Bone marrow (tissue), 2 donors: ENCODE measurements around the gene RARRES1.
"Not testable (repeated sequence)": the region's sequence is repeated elsewhere in the genome, so short reads cannot be mapped to it uniquely, and the experiment has no call there.

Experiments used
- DNase-seq, 2 donors: peaks; one replicate each; lab custom pipeline; 2025; lab: John Stamatoyannopoulos, UW

Gene RARRES1

DNA sequence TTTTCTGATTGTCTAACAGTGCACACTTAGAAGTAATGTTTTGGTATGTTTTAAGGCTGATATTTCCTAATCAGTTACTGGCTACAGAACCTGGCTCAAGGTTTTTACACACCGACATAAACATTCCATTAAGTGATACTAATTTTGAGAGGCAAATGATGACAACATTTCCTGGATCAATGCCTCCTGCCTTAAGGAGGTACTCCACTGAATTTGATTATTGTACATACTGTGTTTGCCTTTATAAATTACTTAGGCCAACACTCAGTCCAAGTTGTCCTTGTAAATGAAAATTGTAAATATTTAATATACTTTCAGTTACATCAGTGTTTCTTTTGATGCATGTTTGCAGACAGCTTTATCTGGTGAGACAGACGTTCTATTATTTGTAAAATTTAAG is 35.6 kb downstream of the RARRES1 start:
- DNase-seq: no peak

DNA sequence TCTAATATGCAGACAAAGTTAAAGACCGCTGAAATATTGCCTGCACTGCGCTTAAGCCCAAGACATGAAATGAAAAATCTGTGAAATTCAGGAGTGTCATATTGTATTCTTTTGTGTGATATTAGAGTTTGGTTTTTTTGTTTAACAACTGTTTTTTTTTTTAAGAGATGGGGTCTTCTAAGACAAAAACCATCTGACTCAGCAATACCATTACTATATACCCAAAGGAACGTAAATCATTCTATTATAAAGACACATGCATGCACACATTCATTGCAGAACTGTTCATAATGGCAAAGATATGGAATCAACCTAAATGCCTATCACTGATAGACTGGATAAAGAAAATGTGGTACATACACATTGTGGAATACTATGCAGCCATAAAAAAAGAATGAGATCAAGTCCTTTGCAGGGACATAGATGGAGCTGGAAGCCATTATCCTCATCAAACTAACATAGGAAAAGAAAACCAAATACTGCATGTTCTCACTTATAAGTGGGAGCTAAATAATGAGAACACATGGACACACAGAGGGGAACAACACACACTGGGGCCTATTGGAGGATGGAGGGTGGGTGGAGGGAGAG is 38.3 kb downstream of the RARRES1 start:
- DNase-seq: not testable (repeated sequence)

DNA sequence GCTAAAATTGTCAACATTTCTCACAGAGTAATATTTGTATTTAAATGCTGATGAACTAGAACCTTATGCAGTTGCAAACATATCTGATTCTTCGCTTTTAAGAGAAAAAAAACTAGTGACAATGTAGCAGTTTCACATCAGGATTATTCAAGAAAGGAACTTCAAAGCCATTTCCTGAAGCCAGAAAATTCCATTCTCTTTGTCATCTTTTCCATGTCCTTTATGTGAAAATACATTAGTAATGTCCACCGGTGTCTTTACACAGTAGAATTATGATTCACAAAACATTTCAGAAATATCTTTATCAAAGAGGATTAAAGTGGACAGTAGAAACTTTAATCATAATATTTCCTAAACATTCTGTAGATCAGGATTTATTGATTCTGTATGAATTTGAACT is 47.1 kb downstream of the RARRES1 start:
- no peak for DNase-seq

DNA sequence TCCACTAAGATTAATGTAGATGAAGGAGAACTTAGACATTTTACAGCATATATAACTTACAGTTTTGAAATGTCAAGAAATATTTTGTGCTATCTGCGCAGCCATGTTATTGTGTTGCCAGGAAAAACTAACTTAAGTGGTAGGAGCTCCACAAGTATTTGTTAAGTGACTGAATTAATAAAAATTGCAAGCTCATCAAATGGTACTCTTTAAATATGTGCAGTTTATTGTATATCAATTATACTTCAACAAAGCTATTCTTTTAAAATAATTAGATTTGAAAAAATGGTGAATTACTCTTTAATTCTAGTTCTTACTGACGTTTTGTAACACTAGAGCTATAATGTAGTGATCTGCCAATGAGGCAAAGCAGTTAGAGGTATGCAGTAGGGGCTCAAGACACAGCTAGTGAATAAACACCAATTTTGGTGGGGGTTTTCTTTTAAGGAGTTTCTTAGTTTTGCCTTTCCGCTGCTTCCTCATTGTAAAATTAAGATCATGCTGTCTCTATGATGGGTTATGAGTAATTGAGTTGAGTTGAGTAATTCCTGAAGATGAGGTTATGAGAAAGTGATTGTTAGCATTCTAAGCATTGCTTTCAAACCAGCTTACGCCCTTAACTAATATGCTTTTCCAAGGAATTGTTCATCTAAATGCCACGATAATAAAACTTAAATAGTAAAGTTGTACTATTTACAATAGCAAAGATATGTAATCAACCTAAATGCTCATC is 48.9 kb downstream of the RARRES1 start:
- no peak for DNase-seq

DNA sequence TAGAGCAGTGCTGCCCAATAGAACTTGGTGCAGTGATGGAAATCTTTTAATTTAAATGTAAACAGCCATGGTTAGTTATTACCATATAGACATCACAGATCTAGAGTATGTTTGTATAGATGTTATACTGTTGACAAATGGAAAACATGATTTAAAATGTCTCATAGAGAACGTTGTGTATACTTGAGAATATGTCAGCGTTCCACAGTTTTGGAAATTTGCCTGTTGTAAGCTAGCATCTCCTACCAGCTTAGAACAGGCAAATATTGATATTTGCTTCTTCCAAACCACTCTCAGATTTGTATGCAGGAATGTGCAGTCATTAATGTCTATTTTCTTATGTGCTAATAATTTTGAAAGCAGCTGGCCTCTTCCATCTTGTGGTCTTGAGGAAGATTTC is 51.4 kb downstream of the RARRES1 start:
- DNase-seq: no peak

DNA sequence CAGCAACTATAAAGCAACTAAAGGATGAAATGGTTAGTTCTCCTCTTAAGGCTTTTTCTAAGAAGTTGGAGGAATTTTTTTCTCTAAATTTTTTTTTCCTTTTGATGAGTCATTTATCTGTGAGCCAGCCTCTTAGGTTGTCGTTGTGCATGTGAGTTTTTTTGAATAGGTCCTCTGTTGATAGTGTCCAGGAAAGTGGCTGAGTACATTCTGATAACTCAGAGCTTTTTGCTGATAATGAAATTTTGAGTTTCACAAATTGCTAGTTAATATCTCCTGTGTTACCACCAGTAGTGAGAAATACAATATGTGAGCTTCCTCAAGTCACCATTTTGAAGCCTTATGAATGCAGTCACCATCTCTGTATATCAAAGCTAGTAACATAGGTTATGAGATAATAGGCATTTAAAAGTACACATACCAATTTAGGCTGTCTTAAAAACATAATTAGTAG is 52.7 kb downstream of the RARRES1 start:
- peak in 1 of 2 donors; percentile 47 for DNase-seq

DNA sequence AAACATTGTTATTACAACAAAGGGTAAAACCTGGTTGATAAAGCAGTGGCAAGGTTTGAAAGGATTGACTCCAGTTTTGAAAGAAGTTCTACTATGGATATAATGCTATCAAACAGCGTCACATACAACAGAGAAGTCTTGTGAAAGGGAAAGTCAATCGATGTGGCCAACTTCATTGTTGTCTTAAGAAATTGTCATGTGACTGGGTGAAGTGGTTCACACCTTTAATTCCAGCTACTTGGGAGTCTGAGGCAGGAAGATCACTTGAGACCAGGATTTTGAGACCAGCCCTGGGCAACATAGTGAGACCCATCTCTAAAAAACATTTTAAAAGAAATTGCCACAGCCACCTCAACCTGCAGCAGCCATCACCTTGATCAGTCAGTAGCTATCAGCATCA is 53.6 kb downstream of the RARRES1 start:
- DNase-seq: no peak

DNA sequence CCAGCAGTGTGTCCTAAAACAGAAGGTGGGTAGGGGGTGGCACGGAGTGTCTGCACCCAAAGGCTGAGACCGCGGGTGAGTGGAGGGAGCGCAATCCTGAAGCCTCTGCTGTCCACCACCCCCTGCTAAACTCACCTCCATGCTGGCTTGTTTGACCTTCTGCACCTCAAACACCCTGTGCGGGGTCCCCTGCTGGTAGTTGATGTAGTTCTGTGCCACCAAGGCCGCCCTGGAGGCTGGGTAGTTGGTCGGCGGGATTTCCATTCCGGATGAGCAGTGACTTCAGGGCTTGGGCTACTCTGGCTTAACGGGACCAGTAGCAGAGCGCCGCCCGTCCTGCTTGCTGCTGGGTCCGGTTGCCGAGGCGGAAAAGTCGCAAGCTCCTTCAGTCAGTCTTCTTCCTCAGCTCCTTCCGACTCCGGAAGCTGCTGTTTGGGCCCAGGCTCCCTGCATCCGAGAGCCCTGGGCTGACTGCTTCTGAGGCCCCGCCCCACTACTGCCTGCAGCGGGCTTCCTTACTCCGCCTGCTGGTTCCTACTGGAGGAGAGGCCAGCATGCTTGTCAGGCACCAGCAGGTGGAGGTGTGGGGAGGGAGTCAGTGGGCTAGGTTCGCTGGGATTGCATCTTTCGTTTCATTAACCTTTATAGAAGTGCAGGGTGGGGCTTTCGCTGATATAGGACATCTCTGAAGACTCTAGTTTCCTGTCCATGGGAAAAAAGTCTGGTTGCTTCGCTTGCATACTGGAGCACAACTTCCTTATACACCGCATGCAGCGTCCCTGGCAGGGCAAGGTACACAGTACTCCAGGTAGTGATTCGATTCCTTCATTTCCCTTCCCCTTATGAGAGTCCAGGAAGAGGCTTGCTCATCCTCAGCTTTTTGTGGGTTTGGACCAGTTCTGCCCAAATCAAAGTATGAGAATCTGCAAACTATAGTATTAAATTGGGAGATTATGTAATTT is 59.8 kb downstream of the RARRES1 start, which contains the start of gene LXN:
LXN (minus strand) TSS at position 434 of the 962 bp plus-strand sequence; CDS start at position 264, 170 bp downstream.
- peak; percentile 68 to 74 for DNase-seq

DNA sequence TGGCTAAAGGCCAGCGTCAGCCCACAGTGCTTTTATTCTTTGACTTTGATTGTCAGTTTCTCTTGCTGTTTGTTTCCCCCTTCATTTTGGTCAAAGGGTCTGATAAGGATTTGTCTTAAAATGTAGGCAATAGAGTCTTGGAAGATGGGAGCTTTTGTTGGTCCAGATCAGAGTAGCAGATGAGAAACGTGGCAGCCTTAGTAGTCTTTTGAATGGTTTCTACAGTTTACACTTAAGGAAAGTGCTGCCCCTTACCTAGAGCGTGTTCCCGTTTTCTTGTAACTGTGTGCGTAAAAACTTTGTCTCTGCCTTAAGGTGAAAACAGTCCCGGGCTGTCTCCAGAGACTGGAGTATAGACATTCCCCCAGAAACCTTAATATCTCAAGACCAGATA is 60.4 kb downstream of the RARRES1 start:
- DNase-seq: no peak

DNA sequence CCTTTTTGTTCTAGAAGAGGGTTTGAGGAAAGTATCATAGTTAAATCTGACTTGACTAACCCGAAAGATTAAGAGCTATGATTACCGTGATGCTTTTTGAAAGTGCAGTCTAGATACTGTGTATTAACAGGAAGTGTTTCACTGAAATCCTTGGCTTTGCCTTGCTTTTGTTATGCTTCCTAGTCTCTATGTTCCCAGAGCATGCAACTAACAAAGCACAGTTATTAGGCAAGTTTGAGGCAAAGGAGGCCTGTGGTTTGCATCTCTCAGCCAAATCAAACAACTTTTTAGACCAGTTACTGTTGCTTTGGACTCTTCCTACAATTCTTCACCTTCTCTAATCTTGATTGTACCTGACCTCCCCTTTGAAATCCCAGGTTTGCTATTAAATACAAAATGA is 63.8 kb downstream of the RARRES1 start:
- no peak for DNase-seq

DNA sequence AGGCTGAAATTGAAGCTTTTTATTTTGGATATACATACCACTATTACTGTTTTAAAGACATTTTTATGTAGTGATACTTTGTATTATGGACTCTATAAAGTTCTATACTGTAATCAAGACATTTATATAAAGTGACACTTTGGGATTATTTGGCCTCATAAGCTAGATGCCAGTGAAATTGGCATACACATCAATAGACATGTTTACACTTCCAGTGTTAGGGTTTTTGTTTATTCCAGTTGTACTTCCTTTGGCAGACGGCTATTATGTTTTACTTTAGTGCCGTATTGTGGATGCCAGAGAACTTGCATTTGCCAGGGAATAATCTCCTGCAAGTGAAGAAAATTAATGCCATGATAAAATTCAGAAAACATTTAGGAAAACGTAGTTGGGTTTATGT is 65.8 kb downstream of the RARRES1 start:
- DNase-seq: no peak

DNA sequence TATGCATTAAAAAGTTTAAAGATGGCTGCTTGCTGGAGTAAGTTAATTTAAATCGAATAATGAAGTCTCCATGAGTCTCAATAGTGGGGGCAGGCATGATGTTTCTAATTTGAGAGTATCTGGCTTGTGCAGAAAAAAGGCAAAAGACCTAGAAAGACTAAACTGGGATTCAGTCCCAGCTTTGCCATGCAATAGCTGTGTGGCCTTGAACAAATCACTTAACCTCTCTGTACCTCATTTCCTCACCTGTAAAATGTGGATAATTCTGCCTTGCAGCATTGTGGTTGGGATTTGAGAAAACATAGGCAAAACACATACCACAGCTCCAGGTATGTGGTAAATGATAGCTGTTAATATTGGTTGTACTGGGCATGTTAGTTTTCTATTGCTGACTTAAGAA is 68.4 kb downstream of the RARRES1 start:
- no peak for DNase-seq

DNA sequence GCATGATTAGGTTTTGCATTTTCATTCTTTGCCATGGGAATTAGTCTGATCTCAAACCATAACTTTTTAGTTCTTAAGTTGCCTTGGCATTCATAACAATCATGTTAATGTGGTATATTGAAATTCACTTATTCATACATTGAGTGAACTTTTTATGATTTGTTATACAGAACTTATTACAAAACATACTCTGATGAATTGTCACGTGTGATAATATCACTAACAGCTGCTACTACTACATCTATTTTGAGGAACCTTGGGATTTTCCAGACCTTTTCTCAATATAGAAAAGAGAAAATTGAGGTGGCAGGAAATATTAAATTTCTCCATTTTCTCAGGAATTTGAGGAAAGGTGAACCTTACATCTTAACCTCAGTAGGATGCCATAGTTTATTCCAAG is 69.0 kb downstream of the RARRES1 start:
- DNase-seq: no peak

DNA sequence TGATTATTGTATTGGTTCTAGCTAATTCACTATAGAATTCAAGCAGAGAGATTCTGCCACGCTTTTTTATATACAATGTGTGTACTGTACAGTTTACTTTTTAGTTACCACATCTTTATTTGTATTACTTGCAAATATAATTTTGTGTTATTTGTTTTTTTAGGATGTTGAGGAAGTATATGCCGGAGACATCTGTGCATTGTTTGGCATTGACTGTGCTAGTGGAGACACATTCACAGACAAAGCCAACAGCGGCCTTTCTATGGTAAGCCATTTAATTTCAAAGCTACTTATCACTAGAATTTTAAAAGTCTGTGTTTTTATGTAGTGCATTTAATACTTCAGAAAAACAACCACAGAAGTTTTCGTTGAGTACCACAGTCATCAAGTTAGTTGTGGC is 71.5 kb downstream of the RARRES1 start:
- no peak for DNase-seq

DNA sequence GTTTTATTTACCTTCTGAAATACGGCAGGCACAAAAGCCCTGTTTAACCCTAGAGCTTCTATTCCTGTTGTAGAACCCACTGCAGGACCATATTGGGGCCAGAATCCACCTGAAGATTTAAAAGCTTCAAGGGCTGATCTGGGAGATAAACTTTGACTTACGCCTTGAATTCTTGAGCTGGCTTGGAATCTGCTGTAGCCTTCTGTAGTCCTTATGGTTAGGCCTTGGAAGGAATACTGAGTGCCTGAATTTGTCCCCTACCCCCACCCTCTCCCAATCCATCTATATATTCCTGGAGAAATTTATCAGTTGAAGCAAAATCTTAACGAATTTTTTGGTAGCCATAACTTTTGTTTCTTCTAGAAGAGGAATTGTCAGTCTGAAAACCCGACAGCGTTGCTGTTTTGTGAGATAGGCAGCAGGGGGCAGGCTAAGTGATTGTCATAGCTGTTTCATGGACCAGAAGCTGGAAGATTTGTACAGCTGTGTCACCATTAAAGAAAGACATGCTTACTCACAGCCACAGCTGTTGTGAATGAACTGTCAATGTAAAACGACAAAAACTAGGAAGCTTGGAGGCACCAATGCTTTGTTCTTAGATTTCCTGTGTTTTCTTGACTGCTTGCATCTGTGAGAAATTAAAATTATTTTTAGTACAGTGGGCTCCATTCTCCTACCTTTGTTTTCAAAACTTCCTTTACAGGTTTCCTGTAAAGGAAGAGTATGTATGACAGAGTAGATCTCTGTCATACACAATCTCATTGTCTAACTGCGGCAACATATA is 72.6 kb downstream of the RARRES1 start:
- peak in 1 of 2 donors; percentile 81 for DNase-seq

DNA sequence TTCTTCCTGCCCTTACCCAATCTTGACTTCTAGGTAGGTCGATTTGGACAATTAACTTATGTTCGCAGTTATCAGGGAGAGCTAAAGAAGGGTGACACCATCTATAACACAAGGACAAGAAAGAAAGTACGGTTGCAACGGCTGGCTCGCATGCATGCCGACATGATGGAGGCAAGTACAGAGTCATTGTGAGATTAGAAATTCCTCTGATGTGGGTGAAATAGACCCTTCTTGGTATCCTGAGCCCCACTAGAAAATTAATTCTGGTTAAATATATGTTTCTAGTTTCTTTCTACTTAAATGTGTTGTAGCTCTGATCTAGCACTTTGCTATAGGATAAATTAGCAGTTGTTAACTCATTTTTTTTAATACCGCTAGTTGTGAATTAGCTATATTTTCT is 73.4 kb downstream of the RARRES1 start:
- no peak for DNase-seq

DNA sequence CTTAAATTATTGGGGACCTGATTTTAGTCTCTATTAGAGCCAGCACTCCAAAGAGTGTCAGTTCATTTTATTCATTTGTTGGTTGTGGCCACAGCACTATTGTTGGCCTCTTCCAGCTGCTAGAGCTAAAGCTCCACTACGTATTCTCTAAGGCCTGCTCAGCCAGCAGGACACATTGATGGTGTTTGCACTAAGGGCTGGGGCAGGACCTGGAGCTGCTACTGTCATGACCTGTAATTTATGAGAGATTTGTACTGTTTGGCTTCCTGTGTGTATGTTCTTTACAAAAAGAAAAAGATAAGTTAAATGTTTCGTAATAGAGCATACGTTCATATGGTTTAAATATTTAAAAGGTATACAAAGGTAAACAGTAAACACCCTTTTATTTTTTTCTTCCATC is 79.8 kb downstream of the RARRES1 start:
- no peak for DNase-seq

DNA sequence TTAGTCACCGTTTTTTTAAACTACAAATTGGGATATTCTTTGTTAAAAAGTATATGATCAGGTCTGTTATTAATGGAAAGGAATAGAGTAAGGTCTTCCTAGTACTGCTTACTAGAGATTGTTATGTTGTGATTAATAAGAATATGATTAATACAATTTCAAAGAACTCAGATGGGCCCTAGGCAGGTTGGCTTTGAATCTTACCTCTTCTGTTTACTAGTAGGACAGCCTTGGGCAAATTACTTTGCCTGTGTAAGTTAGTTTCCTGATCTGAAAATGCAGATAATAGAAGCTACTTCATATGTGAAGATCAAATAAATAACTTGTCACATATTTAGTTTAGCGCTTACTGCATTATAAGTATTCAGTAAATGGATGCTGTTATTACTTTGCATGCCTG is 81.1 kb downstream of the RARRES1 start:
- DNase-seq: no peak

DNA sequence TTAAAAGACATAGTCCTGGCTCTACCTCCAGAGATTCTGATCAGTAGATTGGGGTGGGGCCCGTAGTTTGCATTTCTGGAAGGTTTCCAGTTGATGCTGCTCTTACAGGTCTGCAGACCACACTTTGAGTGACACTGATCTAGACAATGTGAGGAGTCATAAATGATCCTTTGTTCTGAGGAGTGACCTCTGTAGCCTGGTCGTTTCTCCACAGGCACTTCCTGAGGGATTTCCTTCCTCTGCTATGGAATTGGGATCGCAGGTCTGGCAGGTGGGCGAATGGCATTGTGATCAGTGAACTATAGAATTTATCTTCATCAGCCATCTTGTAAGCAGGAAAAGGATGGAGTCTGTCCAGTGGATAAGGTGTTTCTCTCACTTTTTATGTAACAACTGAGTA is 82.5 kb downstream of the RARRES1 start:
- DNase-seq: no peak
